Measurements from ENCODE around the gene FRRS1.

- TF ChIP-seq GABPA (IDR thresholded peaks at IDR 0.05; ENCODE audit: low read depth): no peak
- TF ChIP-seq HDAC2 (IDR thresholded peaks at IDR 0.05): no peak
- no peak for TF ChIP-seq CREB1 (IDR thresholded peaks at IDR 0.05; ENCODE audit: low read depth)
- TF ChIP-seq STAT1 (conservative IDR thresholded peaks at IDR 0.05): no peak
- no peak for TF ChIP-seq SP1 (IDR thresholded peaks at IDR 0.05; ENCODE audit: low read depth, low read length)
- no peak for TF ChIP-seq MAX (IDR thresholded peaks at IDR 0.05; ENCODE audit: low read depth, low read length)
- no peak for TF ChIP-seq MTA3 (IDR thresholded peaks at IDR 0.05; ENCODE audit: borderline replicate concordance, low read length)
Observed at GRCh38 chr1:99726407-99726806, 40.0 kb downstream of the FRRS1 start.
